ENCODE measurements around the gene SOHLH1.

Gene SOHLH1

DNA sequence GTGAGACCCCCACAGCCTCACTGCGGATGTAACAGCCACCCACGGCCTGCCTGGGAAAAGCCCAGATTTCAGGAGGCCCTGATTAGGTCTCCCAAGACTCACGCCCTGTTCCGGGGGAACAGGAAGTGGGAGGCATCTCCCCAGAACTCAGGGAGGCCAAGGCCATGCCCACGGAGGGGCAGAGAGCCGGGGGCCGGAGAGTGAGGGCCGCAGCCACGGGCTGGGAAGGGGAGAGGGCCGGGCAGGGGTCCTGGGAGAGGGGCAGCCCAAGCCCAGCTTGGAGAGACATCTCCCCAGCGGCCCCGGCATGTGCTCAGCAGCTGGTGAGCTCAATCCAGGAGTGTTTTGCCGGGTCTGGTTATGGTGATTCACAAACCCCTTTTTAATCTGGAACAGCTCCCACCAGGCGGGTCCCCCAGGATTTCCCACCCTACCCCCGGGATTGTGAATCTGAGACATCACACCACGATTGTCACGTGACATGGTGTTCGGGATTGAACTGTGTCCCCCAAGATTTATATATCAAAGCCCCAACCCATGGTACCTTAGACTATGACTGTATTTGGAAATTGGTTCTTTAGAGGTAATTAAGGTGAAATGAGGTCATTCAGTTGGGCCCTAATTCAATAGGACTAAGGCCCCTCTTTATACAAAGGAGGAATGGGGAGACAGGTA lies 29.3 kb upstream of the SOHLH1 start:
- no peak for DNase-seq

GRCh38 chr9:135727257-135727875 lies 28.1 kb upstream of the SOHLH1 start:
- DNase-seq: no peak

DNA sequence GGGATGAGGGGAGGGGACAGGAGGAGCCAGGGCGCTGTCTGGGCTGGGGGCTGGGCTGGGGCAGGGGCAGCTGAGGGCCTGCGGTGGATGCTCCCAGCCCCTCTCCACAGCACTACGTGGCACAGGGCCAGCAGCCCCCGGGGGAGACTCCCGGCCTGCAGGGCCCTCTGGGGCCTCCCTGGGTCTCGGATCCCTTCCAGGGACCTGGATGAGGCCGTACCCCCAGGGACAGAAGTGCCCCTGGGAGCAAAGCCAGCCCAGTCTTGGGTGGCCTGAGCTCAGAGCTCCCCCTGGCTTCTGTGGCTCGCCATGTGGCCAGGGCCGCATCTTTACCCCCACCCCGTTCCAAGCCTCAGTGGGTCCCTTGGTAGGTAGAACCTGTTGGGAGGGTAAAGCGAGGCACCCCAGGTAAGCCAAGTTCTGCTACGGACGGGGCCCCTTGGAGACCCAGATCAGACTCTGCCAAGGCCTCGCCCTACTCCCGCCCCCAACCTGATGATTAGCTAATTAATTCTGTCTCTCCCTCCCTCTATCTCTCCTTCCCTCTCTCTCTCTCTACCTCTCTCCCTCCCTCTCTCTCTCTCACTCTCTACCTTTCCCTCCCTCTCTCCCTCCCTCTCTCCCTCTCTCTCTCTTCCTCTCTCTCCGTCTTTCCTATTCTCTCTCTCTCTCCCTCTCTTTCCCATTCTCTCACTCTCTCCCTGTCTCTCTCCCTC lies 27.0 kb upstream of the SOHLH1 start:
- no peak for DNase-seq

GRCh38 chr9:135724186-135724787 lies 25.0 kb upstream of the SOHLH1 start:
- no peak for DNase-seq

- no peak for DNase-seq
These were observed 23.1 kb upstream of the SOHLH1 start for GRCh38 chr9:135722365-135722764.

- DNase-seq: no peak
These were observed 20.2 kb upstream of the SOHLH1 start for GRCh38 chr9:135719472-135719871.

GRCh38 chr9:135718616-135719015 lies 19.3 kb upstream of the SOHLH1 start:
- DNase-seq: peak; percentile 60

DNA sequence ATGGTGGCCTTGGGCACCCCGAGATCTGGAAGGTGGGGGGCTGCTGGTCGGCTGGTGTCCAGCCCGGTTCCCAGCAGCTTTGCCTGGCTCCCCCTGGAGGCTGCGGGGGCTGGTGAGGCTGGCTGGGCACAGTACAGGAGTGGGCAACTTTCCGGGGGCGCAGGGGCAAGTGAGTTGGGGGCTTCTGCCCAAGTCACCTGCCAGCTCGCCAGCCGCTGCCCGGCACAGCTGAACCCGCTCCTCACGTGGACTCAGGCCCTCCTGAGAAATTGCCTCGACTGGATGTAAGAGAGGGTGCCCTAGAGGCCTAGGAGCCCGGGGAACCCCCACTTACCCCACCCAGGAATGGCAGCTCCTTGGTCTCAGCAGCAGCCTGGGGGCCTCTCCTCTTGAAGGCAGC lies 18.1 kb upstream of the SOHLH1 start:
- DNase-seq: no peak

- no peak for DNase-seq
These were observed 16.8 kb upstream of the SOHLH1 start for GRCh38 chr9:135716045-135716444.

DNA sequence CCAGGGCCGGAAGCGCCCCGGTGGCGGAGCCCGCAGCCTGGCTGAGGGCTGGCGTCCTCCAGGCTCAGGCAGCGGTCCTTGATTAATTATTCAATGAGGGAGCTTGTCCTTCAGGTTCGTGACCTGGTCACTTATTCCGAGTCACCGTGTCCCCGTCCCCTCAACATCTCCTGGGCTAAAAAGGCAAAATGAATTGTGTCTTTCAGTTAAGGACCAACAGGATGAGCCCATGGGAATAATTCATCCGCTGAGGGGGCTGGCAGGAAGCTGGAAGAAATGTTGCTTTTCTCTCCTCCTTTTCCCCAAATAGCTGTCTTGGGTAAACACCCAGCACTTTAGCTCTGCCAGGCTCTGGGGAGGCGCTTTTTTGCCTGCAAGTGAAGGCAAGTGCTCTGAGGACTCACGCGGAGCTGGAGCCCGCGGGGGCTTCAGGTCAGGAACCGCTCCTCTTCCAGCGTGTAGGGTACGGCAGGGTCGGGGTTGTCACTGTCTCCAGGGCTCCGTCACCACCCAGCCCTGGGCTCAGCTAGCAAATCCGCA lies 15.8 kb upstream of the SOHLH1 start:
- no peak for DNase-seq

DNA sequence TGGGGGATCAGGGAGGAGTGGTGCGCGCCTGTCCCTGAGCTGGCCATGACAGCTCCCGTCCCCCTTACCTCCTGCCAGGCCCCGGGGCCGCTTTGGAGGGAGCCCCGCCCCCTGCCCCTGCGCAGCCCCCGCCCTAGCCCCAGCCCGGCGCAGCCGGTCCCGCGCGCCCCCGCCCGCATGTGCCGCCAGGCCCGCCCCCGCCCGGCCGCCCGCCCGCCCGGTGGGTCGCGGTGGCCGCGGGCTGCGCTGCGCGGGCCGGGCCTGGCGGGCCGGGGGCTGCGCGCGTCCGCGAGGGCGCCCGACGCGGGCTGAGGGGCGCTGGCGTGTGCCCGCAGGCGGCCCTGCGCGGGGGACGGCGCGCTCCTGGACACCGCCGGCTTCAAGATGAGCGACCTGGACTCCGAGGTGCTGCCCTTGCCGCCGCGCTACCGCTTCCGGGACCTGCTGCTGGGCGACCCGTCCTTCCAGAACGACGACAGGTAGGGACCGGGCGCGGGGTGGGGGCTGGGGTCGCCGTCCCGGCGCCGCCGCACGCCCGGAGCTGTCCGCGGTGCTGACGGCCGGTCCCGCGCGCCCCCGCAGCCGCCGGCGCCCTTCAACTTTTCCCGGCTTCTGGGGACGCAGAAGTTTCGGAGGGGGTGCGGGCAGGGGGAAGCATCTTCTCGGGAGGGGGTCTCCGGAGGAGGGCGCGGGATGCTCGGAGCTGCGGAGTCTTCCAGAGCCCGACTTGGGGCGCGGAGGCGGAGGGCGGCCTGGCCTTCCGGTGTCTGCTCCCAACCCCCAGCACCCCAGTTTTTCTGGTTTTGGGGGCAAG lies 15.2 kb upstream of the SOHLH1 start:
- no peak for DNase-seq

GRCh38 chr9:135712613-135713295 lies 13.5 kb upstream of the SOHLH1 start:
- DNase-seq: no peak

DNA sequence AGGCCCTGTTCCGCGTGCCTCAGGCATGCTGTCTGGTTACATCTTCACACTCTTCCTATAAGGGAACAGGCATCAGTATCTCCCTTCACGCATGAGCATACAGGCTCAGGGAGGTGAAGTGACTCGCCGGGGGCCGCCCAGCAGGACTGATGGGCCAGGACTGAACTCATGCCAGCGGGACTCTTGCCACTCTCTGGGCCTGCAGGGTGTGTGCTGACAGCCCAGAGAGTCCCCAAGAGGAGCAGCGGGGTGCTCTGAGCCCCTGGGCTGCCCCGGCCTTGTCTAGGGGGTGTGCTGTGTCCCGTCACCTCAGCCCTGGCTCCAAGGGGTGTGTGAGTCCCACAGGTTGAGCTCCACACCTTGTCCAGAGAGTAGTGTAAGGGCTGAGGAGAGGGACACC lies 12.6 kb upstream of the SOHLH1 start:
- no peak for DNase-seq

DNA sequence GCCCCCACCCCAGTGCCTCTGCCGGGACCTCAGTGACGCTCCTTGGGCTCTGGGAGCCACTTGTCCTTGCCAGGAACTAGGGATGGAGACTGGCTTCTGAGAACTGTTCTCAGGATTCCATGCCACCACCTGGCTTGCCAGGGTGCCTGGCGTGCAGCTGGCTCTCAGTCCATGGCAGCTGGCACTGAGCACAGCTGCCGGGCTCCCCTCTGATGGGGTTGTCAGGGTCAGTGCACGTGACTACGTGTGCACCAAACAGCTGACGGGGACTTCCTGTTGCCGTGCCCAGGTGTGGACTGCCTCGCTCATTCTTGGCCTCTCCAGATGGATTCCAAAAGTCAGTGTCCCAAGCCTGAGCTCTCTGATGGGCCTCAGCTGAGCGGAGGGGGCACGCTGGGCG lies 12.1 kb upstream of the SOHLH1 start:
- DNase-seq: no peak

GRCh38 chr9:135708164-135708563 lies 8.9 kb upstream of the SOHLH1 start:
- DNase-seq: no peak

DNA sequence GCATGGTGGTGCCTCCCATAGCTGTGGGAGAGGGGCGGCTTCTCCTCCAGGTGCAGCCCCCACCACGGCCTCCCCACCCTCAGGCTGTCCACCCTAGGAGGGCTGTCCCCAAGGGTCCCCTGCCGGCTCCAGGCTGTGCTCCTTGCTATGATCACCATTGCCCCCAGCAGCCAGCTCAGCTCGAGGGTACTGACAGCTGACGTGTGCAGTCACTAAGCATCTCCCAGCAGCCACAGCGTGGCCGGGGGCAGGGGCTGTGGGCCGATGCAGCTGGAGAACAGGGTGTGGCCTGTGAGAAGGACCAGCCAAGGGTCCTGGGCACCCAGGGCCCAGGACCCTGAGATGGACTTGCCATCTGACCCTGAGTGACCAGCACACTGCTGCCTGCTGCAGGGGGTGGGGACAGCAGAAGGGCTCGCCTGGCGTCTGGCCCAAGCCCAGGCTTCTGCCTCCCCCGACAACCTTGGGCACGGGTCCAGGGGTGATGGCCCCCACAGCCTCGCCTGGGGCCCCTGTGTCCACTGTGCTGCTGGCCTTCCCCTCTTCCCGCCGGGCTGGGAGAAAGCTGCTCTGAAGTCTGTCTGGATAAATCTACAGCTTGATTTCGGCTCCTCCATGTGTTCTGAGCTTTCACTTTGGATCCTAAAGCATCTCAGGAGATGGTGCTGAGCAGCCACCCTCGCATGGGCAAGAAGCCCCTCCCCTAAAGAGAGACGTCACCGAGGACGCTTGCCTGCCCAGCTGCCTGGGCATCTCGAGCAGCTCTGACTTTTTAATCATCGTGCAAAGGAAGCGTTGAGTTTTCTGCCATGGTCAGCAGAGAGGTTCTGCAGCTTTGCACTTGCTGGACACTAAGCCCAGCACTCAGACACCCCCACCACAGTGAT lies 8.2 kb upstream of the SOHLH1 start:
- no peak for DNase-seq

DNA sequence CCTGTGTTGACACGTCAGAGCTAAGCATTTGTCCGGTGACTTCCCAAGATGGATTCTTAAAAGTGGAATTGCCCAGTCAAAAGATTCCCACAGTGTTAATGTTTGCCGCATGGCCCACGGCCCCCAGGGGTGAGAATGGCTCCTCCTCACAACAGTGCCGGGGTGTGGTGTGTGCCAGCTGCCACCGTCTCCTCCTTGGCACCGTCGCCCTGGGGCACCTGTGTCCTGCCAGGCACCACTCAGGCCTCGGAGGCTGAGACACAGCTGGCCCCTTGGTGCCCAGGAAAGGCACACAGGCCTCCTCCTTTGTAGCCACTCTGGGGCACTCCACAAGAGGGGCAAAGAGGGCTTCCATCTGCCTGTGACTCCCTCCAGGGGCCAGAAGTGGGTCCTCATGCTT lies 7.0 kb upstream of the SOHLH1 start:
- DNase-seq: no peak

GRCh38 chr9:135705376-135705775 lies 6.1 kb upstream of the SOHLH1 start:
- DNase-seq: no peak

GRCh38 chr9:135704483-135704882 lies 5.2 kb upstream of the SOHLH1 start:
- no peak for DNase-seq

DNA sequence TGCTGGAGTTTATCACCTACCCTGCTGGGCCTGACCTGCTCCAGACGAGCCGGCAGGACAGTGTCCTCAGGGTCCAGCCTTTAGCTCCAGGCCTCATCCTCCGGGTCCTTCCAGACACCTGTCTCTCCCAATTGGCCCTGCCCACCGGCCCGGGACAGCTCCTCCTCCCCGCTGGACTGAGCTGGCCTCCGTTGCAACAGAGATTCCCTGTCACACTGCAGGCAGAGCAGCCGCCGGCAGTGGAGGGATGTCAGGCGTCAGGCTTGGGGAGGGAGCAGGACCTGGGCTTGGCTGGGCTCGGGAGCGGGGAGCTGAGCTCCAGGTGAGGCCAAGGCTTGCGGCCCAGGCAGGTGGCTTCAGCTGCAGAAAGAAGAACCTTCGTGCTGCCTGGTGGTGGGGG lies 4.4 kb upstream of the SOHLH1 start:
- DNase-seq: no peak
